Astrocyte (in vitro differentiated cells and primary cell): ENCODE results near the gene TMED5. TPM values are rescaled to one million over a fixed set of nuclear protein-coding genes. Genes with fewer than 3 reads are reported as not detected.
A peak's percentile ranks its signal among the peaks of the same experiment; 100 is the strongest.

ENCODE experiments used
- DNase-seq: peaks from one replicate; pipeline ENCODE4 v3.0.0-alpha.2; 2010; ENCODE audit warnings: low read depth
- FAIRE-seq: peaks from 2 replicates; lab custom pipeline; 2011; peaks lifted over from hg19 to GRCh38; lab: Jason Lieb, UNC
- H2AFZ ChIP-seq: 2 replicates; pipeline ENCODE4 v1.6.0; 2012; ENCODE audit warnings: low read depth, low read length, inconsistent platforms
- H3K27ac ChIP-seq: 2 replicates; pipeline ENCODE4 v1.5.1; 2011; ENCODE audit warnings: low read depth, low read length, inconsistent platforms
- H3K27me3 ChIP-seq: 2 replicates; pipeline ENCODE4 v1.6.0; 2011; ENCODE audit warnings: low read length, inconsistent platforms; ENCODE audit not compliant: insufficient read depth
- H3K36me3 ChIP-seq: 2 replicates; pipeline ENCODE4 v1.5.1; 2011; ENCODE audit warnings: low read length, inconsistent platforms; ENCODE audit not compliant: insufficient read depth
- H3K4me1 ChIP-seq: 2 replicates; pipeline ENCODE4 v1.5.1; 2011; ENCODE audit warnings: low read length, inconsistent platforms; ENCODE audit not compliant: insufficient read depth
- H3K4me2 ChIP-seq: 2 replicates; pipeline ENCODE4 v1.6.0; 2012; ENCODE audit warnings: low read length, inconsistent platforms
- H3K4me3 ChIP-seq: 2 replicates; pipeline ENCODE4 v1.5.1; 2011; ENCODE audit warnings: low read depth, mild to moderate bottlenecking, low read length, inconsistent platforms; ENCODE audit not compliant: insufficient read depth
- H3K79me2 ChIP-seq: 2 replicates; pipeline ENCODE4 v1.6.0; 2012; ENCODE audit warnings: mild to moderate bottlenecking, low read length, inconsistent platforms; ENCODE audit not compliant: insufficient read depth
- H3K9ac ChIP-seq: 2 replicates; pipeline ENCODE4 v1.6.0; 2012; ENCODE audit warnings: mild to moderate bottlenecking, low read length, inconsistent platforms
- H3K9me3 ChIP-seq: 2 replicates; pipeline ENCODE4 v1.5.1; 2012; ENCODE audit warnings: low read depth, mild to moderate bottlenecking, low read length, inconsistent platforms; ENCODE audit not compliant: insufficient read depth
- H4K20me1 ChIP-seq: 2 replicates; pipeline ENCODE4 v1.6.0; 2012; ENCODE audit warnings: low read length, inconsistent platforms; ENCODE audit not compliant: insufficient read depth
- H3K27ac Mint-ChIP-seq: one replicate; pipeline ENCODE4 v1.8.0; 2021; ENCODE audit warnings: mild to moderate bottlenecking, mixed read lengths; ENCODE audit not compliant: unreplicated experiment
- H3K27me3 Mint-ChIP-seq: one replicate; pipeline ENCODE4 v1.8.0; 2021; ENCODE audit warnings: low read depth, mixed read lengths; ENCODE audit not compliant: unreplicated experiment
- H3K36me3 Mint-ChIP-seq: one replicate; pipeline ENCODE4 v1.8.0; 2021; ENCODE audit warnings: low read depth, mixed read lengths; ENCODE audit not compliant: unreplicated experiment
- H3K4me1 Mint-ChIP-seq: one replicate; pipeline ENCODE4 v1.8.0; 2021; ENCODE audit warnings: low read depth, mixed read lengths; ENCODE audit not compliant: unreplicated experiment
- H3K4me3 Mint-ChIP-seq: one replicate; pipeline ENCODE4 v1.8.0; 2021; ENCODE audit warnings: mild to moderate bottlenecking, moderate library complexity, mixed read lengths; ENCODE audit not compliant: unreplicated experiment
- H3K9me3 Mint-ChIP-seq: one replicate; pipeline ENCODE4 v1.8.0; 2021; ENCODE audit warnings: mild to moderate bottlenecking, mixed read lengths; ENCODE audit not compliant: unreplicated experiment
- EZH2 ChIP-seq: IDR thresholded peaks from 2 replicates; pipeline ENCODE4 v1.6.1; 2012; ENCODE audit warnings: mild to moderate bottlenecking, low read length, inconsistent platforms; ENCODE audit not compliant: insufficient read depth
- total RNA-seq: library from RNA; stranded (reverse); gene quantifications from 2 replicates; pipeline ENCODE4 v1.2.1, GENCODE V29; 2021
- TF ChIP-seq, protein P1 (sequence below): IDR thresholded peaks from 2 replicates; pipeline ENCODE4 v1.5.1; 2011; ENCODE audit warnings: low read depth, mild to moderate bottlenecking, inconsistent platforms, low read length, moderate library complexity; ENCODE audit not compliant: insufficient read depth

The TMED5 gene
- total RNA-seq, 1 donor from 2014 or later, result 105 TPM

GRCh38 chr1:93190432-93190831 lies 10.2 kb upstream of the TMED5 start:
- Histone ChIP-seq H4K20me1 (no peaks in the 10 kb centered on the region), H3K4me1 (no peaks in the 10 kb centered on the region), H2AFZ (no peak overlapping the region), H3K36me3 (no peaks in the 10 kb centered on the region), H3K27me3 (no peaks in the 10 kb centered on the region), H3K79me2 (no peaks in the 10 kb centered on the region), H3K27ac (no peak overlapping the region), H3K4me3 (no peak overlapping the region), H3K9ac (no peak overlapping the region), H3K9me3 (no peaks in the 10 kb centered on the region), H3K4me2 (no peak overlapping the region)
- no peak overlapping the region for H3K4me3 Mint-ChIP-seq
- H3K27ac Mint-ChIP-seq, result no peak overlapping the region
- no peaks in the 10 kb centered on the region for H3K9me3 Mint-ChIP-seq
- H3K36me3 Mint-ChIP-seq, result peaks cover 2% of the 10 kb centered on the region
- DNase-seq (no peak), FAIRE-seq (no peak)
- no peaks in the 10 kb centered on the region for H3K4me1 Mint-ChIP-seq
- TF ChIP-seq EZH2, result no peak
- TF ChIP-seq, protein P1, sequence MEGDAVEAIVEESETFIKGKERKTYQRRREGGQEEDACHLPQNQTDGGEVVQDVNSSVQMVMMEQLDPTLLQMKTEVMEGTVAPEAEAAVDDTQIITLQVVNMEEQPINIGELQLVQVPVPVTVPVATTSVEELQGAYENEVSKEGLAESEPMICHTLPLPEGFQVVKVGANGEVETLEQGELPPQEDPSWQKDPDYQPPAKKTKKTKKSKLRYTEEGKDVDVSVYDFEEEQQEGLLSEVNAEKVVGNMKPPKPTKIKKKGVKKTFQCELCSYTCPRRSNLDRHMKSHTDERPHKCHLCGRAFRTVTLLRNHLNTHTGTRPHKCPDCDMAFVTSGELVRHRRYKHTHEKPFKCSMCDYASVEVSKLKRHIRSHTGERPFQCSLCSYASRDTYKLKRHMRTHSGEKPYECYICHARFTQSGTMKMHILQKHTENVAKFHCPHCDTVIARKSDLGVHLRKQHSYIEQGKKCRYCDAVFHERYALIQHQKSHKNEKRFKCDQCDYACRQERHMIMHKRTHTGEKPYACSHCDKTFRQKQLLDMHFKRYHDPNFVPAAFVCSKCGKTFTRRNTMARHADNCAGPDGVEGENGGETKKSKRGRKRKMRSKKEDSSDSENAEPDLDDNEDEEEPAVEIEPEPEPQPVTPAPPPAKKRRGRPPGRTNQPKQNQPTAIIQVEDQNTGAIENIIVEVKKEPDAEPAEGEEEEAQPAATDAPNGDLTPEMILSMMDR, result no peak
- H3K27me3 Mint-ChIP-seq, result no peaks in the 10 kb centered on the region

DNA sequence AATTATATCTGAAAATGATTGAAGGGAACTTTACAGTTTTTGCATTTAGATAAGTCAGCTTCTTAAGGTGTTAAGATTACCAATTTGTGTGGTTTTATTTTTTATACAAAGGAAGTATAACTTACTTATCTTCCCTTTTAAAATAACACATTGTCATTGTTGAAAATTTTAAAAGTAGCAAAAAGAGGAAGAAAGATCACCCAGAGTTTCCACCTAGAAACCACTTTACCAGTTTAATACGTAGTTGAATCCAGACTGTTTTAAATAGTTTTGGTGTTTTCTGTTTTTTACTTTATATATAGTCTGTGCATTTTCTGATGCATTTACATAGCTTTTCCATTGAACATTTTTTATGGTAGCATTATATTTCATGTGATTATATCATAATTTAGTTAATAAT lies 6.5 kb upstream of the TMED5 start:
- Histone ChIP-seq H3K36me3 (no peaks in the 10 kb centered on the region), H3K4me2 (no peak overlapping the region), H3K4me1 (no peaks in the 10 kb centered on the region), H3K79me2 (peaks cover 15% of the 10 kb centered on the region), H4K20me1 (no peaks in the 10 kb centered on the region), H3K4me3 (no peak overlapping the region), H3K9me3 (no peaks in the 10 kb centered on the region), H2AFZ (no peak overlapping the region), H3K9ac (no peak overlapping the region), H3K27me3 (no peaks in the 10 kb centered on the region), H3K27ac (no peak overlapping the region)
- H3K27ac Mint-ChIP-seq, result no peak overlapping the region
- no peaks in the 10 kb centered on the region for H3K4me1 Mint-ChIP-seq
- no peak overlapping the region for H3K4me3 Mint-ChIP-seq
- FAIRE-seq, result no peak
- no peaks in the 10 kb centered on the region for H3K9me3 Mint-ChIP-seq
- no peaks in the 10 kb centered on the region for H3K27me3 Mint-ChIP-seq
- peaks cover 2% of the 10 kb centered on the region for H3K36me3 Mint-ChIP-seq
- no peak for DNase-seq
- TF ChIP-seq, protein P1, result no peak
- no peak for TF ChIP-seq EZH2

DNA sequence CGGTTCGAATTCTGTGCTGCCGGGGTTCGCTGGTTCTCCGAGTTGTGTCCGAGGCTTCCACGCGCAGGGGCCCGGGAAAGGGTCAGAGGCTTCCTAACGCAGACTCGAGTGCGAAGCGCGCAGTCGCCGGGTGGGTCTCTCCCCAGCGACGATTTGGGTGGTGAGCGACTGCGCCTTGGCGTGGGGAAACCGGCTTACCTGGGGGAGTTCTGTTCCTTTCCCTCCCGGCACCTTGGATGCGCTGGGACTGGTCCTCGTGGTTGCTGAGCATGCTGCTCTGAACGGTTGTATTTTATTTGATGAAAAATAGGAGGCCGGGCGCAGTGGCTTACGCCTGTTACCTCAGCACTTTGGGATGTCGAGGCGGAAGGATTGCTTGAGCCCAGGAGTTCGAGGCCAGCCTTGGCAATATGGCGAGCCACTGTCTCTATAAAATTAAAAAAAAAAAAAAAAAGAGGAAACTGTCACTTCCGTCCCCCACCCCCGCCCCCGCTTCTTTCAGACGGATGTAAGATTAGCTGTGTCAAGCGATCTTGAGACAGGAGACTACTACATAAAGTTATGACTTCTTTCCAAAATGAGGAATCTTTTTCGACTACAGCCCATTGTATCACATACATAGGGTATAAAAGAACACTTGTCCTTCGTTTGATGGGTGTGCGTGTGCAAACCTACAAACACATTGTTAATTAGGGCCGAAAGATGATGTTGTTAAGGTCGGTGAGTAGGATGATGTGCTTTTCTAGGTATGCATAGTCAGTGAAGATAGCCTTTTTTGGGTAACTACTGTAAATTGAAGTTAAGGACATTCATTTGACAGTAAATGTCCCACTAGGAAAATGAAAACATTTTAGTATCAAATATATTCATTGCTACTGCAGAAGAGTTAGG lies 755 bp upstream of the TMED5 start, which contains the start of gene CCDC18:
CCDC18 (plus strand) TSS at position 2 of the 891 bp plus-strand sequence. CDS start 2,638 bp downstream, outside the sequence.
- H3K4me1 Mint-ChIP-seq, result peaks cover 3% of the 10 kb centered on the region
- no peaks in the 10 kb centered on the region for H3K36me3 Mint-ChIP-seq
- no peaks in the 10 kb centered on the region for H3K27me3 Mint-ChIP-seq
- Histone ChIP-seq H3K9ac (peak within 1 kb of the TSS; percentile 96), H3K27ac (peak within 1 kb of the TSS; percentile 94), H3K79me2 (peaks cover 57% of the 10 kb centered on the region), H3K36me3 (peaks cover 3% of the 10 kb centered on the region), H3K9me3 (no peaks in the 10 kb centered on the region), H3K4me3 (peak within 1 kb of the TSS; percentile 90), H3K27me3 (no peaks in the 10 kb centered on the region), H3K4me1 (peaks cover 13% of the 10 kb centered on the region), H2AFZ (peak within 1 kb of the TSS; percentile 85), H4K20me1 (peaks cover 20% of the 10 kb centered on the region), H3K4me2 (peak within 1 kb of the TSS; percentile 82)
- peak within 1 kb of the TSS; percentile 98 for H3K27ac Mint-ChIP-seq
- no peak for TF ChIP-seq EZH2
- TF ChIP-seq, protein P1, result no peak
- H3K9me3 Mint-ChIP-seq, result no peaks in the 10 kb centered on the region
- H3K4me3 Mint-ChIP-seq, result peak within 1 kb of the TSS; percentile 99
- DNase-seq (peak; percentile 41), FAIRE-seq (no peak)
